Neural progenitor cell (in vitro differentiated cells): ENCODE data around the gene DPP7. TPM values are rescaled to one million over a fixed set of nuclear protein-coding genes. Genes with fewer than 3 reads are reported as not detected.
A peak's percentile ranks its signal among the peaks of the same experiment; 100 is the strongest.

Experiments used
- DNase-seq: peaks from one replicate; pipeline ENCODE4 v3.0.0-alpha.2; 2016; ENCODE audit warnings: low spot score
- H2AFZ ChIP-seq: fragments of 200-600 bp; sonication (generic); replicated peaks from 2 replicates; pipeline ENCODE4 v1.6.1; 2016; ENCODE audit warnings: antibody characterized with exemption
- H3F3A ChIP-seq: fragments of 200-600 bp; sonication (generic); 2 replicates; pipeline ENCODE4 v1.6.1; 2016; ENCODE audit warnings: antibody characterized with exemption, low read depth
- H3K27ac ChIP-seq: fragments of 200-600 bp; sonication (generic); 2 replicates; pipeline ENCODE4 v1.5.1; 2016; ENCODE audit warnings: mild to moderate bottlenecking
- H3K27me3 ChIP-seq: fragments of 200-600 bp; sonication (generic); 2 replicates; pipeline ENCODE4 v1.6.1; 2016; ENCODE audit warnings: mild to moderate bottlenecking, moderate library complexity
- H3K36me3 ChIP-seq: fragments of 200-600 bp; sonication (generic); 2 replicates; pipeline ENCODE4 v1.5.1; 2016
- H3K4me1 ChIP-seq: fragments of 200-600 bp; sonication (generic); 2 replicates; pipeline ENCODE4 v1.6.1; 2016; ENCODE audit warnings: mixed run types
- H3K4me2 ChIP-seq: fragments of 200-600 bp; sonication (generic); 2 replicates; pipeline ENCODE4 v1.6.1; 2016
- H3K4me3 ChIP-seq: fragments of 200-600 bp; sonication (generic); 2 replicates; pipeline ENCODE4 v1.5.1; 2016
- H3K79me2 ChIP-seq: fragments of 200-600 bp; sonication (generic); 2 replicates; pipeline ENCODE4 v1.6.1; 2016; ENCODE audit warnings: low read depth
- H3K9ac ChIP-seq: fragments of 200-600 bp; sonication (generic); 2 replicates; pipeline ENCODE4 v1.6.1; 2016
- H3K9me3 ChIP-seq: fragments of 200-600 bp; sonication (generic); 2 replicates; pipeline ENCODE4 v1.5.1; 2016; ENCODE audit warnings: low read depth
- H4K20me1 ChIP-seq: fragments of 200-600 bp; sonication (generic); 2 replicates; pipeline ENCODE4 v1.6.1; 2016; ENCODE audit warnings: low read depth
- H3K27ac Mint-ChIP-seq: 3 replicates; pipeline ENCODE4 v1.8.0; 2021; ENCODE audit warnings: mixed read lengths
- H3K27me3 Mint-ChIP-seq: 2 replicates; pipeline ENCODE4 v1.8.0; 2022; ENCODE audit warnings: low read depth, mild to moderate bottlenecking, inconsistent platforms, moderate library complexity, mixed read lengths; ENCODE audit not compliant: insufficient read depth
- H3K36me3 Mint-ChIP-seq: 3 replicates; pipeline ENCODE4 v1.8.0; 2021; ENCODE audit warnings: mixed read lengths
- H3K4me1 Mint-ChIP-seq: 3 replicates; pipeline ENCODE4 v1.8.0; 2021; ENCODE audit warnings: mixed read lengths
- H3K4me3 Mint-ChIP-seq: 3 replicates; pipeline ENCODE4 v1.8.0; 2021; ENCODE audit warnings: mild to moderate bottlenecking, moderate library complexity, mixed read lengths
- H3K9me3 Mint-ChIP-seq: 3 replicates; pipeline ENCODE4 v1.8.0; 2020; ENCODE audit warnings: mixed read lengths
- CTCF ChIP-seq: fragments of 200-600 bp; sonication (generic); IDR thresholded peaks from 2 replicates; pipeline ENCODE4 v1.5.1; 2017; ENCODE audit warnings: antibody characterized with exemption, mild to moderate bottlenecking
- EZH2 ChIP-seq: fragments of 200-600 bp; sonication (generic); IDR thresholded peaks from 2 replicates; pipeline ENCODE4 v1.6.1; 2017; ENCODE audit warnings: antibody characterized with exemption, mild to moderate bottlenecking, moderate library complexity
- EZH2phosphoT487 ChIP-seq: fragments of 200-600 bp; sonication (generic); IDR thresholded peaks from 2 replicates; pipeline ENCODE4 v1.6.1; 2017; ENCODE audit warnings: antibody characterized with exemption
- total RNA-seq: library from RNA; depleted of rRNA; stranded (reverse); fragments of >200 nt; gene quantifications from 2 replicates; pipeline ENCODE4 v1.2.3, GENCODE V29; 2015; ENCODE audit warnings: low replicate concordance

DPP7 gene
- total RNA-seq, 1 donor from 2014 or later = 2.6 TPM

DNA sequence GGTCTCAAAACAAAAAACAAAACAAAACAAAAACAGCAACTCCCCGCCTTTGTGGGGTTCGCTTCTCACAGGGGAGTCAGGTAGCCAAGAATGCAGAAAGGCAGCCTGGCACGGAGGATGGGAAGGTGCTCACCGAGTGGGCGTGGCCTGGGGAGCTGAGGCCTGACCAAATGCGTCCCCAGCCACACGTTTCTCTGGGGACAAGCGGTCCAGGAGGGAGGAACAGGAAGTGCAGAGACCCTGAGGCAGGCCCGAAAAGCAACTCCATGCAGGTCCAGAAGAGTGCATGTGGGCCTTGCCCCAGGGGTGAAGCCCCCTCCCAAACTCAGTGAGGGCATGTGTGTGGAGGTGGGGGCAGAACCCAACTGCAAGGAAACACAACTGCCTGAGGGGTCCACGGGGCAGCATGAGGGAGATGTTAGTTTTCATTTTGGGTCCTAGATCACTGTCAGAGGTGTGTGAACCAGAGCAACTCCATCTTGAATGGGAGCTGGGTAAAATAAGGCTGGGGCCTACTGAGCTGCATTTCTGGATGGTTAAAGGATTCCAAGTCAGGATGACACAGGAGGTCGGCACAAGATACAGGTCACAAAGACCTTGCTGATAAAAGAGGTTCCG, 39.8 kb downstream of the DPP7 start:
- Mint-ChIP-seq H3K4me3 (no peak overlapping the region), H3K36me3 (no peaks in the 10 kb centered on the region), H3K27me3 (peaks cover 47% of the 10 kb centered on the region), H3K9me3 (no peaks in the 10 kb centered on the region), H3K4me1 (peaks cover 9% of the 10 kb centered on the region), H3K27ac (no peak overlapping the region)
- no peak overlapping the region for H3K4me2 ChIP-seq
- no peak overlapping the region for H3K27ac ChIP-seq
- peaks cover 21% of the 10 kb centered on the region for H4K20me1 ChIP-seq
- H3K4me3 ChIP-seq = no peak overlapping the region
- no peaks in the 10 kb centered on the region for H3K36me3 ChIP-seq
- no peak overlapping the region for H3K9ac ChIP-seq
- TF ChIP-seq CTCF = no peak
- no peak for TF ChIP-seq EZH2
- TF ChIP-seq EZH2phosphoT487 = no peak
- H3K9me3 ChIP-seq = no peaks in the 10 kb centered on the region
- H3K4me1 ChIP-seq = peaks cover 13% of the 10 kb centered on the region
- no peaks in the 10 kb centered on the region for H3K79me2 ChIP-seq
- peaks cover 79% of the 10 kb centered on the region for H3K27me3 ChIP-seq
- DNase-seq = no peak
- peaks cover 32% of the 10 kb centered on the region for H3F3A ChIP-seq
- H2AFZ ChIP-seq = no peak overlapping the region

DNA sequence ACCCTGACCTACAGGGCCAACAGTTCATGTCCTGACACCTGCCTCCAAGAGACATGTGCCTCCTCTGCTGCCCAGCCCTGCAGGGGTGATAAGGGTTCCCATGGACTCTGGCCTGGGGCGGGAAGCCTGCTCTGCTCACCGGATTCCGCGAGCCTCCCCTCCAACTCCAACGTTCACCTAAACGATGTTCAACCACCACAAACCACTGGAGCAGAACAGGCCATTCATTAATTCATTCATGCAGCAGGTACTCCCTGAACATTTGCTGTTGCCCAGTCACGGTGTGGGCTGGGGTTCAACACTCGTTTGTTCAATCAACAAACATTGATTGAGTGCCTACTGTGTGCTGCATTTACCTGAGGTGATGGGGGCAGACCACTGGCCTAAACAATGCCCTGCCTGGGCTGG, 40.5 kb downstream of the DPP7 start:
- no peak for TF ChIP-seq CTCF
- TF ChIP-seq EZH2 = no peak
- no peak for TF ChIP-seq EZH2phosphoT487
- Histone ChIP-seq H3K79me2 (no peaks in the 10 kb centered on the region), H3K36me3 (no peaks in the 10 kb centered on the region), H3K4me2 (no peak overlapping the region), H4K20me1 (peaks cover 25% of the 10 kb centered on the region), H2AFZ (no peak overlapping the region), H3F3A (peaks cover 26% of the 10 kb centered on the region), H3K4me1 (peaks cover 18% of the 10 kb centered on the region), H3K27ac (no peak overlapping the region), H3K9me3 (no peaks in the 10 kb centered on the region), H3K27me3 (peaks cover 79% of the 10 kb centered on the region), H3K4me3 (no peak overlapping the region), H3K9ac (no peak overlapping the region)
- no peak overlapping the region for H3K27ac Mint-ChIP-seq
- H3K27me3 Mint-ChIP-seq = peaks cover 45% of the 10 kb centered on the region
- DNase-seq = no peak
- H3K9me3 Mint-ChIP-seq = no peaks in the 10 kb centered on the region
- peaks cover 8% of the 10 kb centered on the region for H3K4me1 Mint-ChIP-seq
- H3K36me3 Mint-ChIP-seq = no peaks in the 10 kb centered on the region
- no peak overlapping the region for H3K4me3 Mint-ChIP-seq

- Mint-ChIP-seq H3K36me3 (no peaks in the 10 kb centered on the region), H3K4me1 (peaks cover 10% of the 10 kb centered on the region), H3K27ac (peak overlapping the region; percentile 51), H3K9me3 (no peaks in the 10 kb centered on the region), H3K4me3 (peak overlapping the region; percentile 84), H3K27me3 (peaks cover 31% of the 10 kb centered on the region)
- H3K27ac ChIP-seq = no peak overlapping the region
- H3K9ac ChIP-seq = no peak overlapping the region
- peaks cover 57% of the 10 kb centered on the region for H3K27me3 ChIP-seq
- no peaks in the 10 kb centered on the region for H3K36me3 ChIP-seq
- H3F3A ChIP-seq = peaks cover 22% of the 10 kb centered on the region
- no peaks in the 10 kb centered on the region for H3K79me2 ChIP-seq
- H4K20me1 ChIP-seq = peaks cover 35% of the 10 kb centered on the region
- DNase-seq = no peak
- H3K9me3 ChIP-seq = no peaks in the 10 kb centered on the region
- TF ChIP-seq EZH2 = no peak
- no peak for TF ChIP-seq EZH2phosphoT487
- TF ChIP-seq CTCF = no peak
- H3K4me1 ChIP-seq = peaks cover 11% of the 10 kb centered on the region
- H3K4me2 ChIP-seq = peak overlapping the region; percentile 84
- no peak overlapping the region for H2AFZ ChIP-seq
- H3K4me3 ChIP-seq = peak overlapping the region; percentile 72
These were observed 43.3 kb downstream of the DPP7 start for GRCh38 chr9:137071282-137071681.
